ENCODE data around the gene TRIM10. TPM values are rescaled to one million over a fixed set of nuclear protein-coding genes. Genes with fewer than 3 reads are reported as not detected.

The TRIM10 gene
- total RNA-seq, 4 donors from 2014 or later = not detected

DNA sequence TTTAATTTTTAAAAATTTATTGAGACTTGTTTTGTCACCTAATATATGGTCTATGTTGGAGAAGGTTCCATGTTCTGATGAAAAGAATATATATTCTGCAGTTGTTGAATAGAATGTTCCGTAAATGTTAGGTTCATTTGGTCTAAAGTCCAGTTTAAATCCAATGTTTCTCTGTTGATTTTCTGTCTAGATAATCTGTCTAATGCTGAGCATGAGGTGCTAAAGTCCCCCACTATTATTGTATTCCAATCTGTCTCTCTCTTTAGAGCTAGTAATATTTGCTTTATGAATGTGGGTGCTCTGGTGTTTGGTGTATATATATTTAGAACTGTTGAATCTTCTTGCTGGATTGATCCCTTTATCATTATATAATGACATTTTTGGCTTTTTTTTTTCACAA lies 17.8 kb upstream of the TRIM10 start:
- ATAC-seq (no peak), DNase-seq (no peak)
- TF ChIP-seq CTCF (IDR thresholded peaks at IDR 0.05 in 4 of 5, conservative IDR thresholded peaks at IDR 0.05 in 1 of 5) (no peak), POLR2A (IDR thresholded peaks at IDR 0.05) (no peak)
- Histone ChIP-seq H3K27me3 (peaks cover 0 to 13% (median 5%) of the 10 kb centered on the region in 3 donors), H3K9me3 (peaks cover 0 to 3% (median 0%) of the 10 kb centered on the region in 3 donors), H3K4me1 (no peaks in the 10 kb centered on the region), H3K27ac (no peak overlapping the region), H3K36me3 (no peaks in the 10 kb centered on the region), H3K4me3 (no peak overlapping the region)
- intact Hi-C loops (cut with DNase I; ENCODE audit: low total_unique reads) (no loop called here), in situ Hi-C loops (cut with MboI; ENCODE audit: low sequenced_read_pairs in 4 of 4) (no loop called here)

- DNase-seq (no peak), ATAC-seq (no peak)
- H3K4me1 ChIP-seq = no peaks in the 10 kb centered on the region
- intact Hi-C loops (cut with DNase I; ENCODE audit: low total_unique reads) (no loop called here), in situ Hi-C loops (cut with MboI; ENCODE audit: low sequenced_read_pairs in 4 of 4) (no loop called here)
- peaks cover 23 to 38% (median 28%) of the 10 kb centered on the region in 3 donors for H3K27me3 ChIP-seq
- H3K36me3 ChIP-seq = no peaks in the 10 kb centered on the region
- peaks cover 0 to 3% (median 0%) of the 10 kb centered on the region in 3 donors for H3K9me3 ChIP-seq
- TF ChIP-seq CTCF (IDR thresholded peaks at IDR 0.05 in 4 of 5, conservative IDR thresholded peaks at IDR 0.05 in 1 of 5) (no peak), POLR2A (IDR thresholded peaks at IDR 0.05) (no peak)
- no peak overlapping the region for H3K4me3 ChIP-seq
- no peak overlapping the region for H3K27ac ChIP-seq
Measured at GRCh38 chr6:30175765-30176164, 14.8 kb upstream of the TRIM10 start.

- H3K27ac ChIP-seq = no peak overlapping the region
Measured at GRCh38 chr6:30172681-30173080, 11.7 kb upstream of the TRIM10 start.

DNA sequence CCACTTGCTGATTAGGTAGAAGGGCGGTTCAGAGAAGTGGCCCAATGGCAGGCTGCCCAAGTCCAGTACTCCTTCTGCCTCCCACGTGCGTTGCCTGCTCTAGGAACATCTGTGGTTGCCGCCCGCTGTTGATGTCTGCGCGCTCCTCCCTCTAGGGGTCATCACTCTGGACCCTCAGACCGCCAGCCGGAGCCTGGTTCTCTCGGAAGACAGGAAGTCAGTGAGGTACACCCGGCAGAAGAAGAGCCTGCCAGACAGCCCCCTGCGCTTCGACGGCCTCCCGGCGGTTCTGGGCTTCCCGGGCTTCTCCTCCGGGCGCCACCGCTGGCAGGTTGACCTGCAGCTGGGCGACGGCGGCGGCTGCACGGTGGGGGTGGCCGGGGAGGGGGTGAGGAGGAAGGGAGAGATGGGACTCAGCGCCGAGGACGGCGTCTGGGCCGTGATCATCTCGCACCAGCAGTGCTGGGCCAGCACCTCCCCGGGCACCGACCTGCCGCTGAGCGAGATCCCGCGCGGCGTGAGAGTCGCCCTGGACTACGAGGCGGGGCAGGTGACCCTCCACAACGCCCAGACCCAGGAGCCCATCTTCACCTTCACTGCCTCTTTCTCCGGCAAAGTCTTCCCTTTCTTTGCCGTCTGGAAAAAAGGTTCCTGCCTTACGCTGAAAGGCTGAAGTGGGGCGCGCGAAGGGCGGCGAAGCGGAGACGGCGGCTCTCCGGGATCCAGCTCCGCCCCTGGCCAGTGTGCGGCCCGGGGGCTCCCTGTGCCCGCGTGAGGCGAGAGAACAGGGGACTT lies 10.9 kb upstream of the TRIM10 start:
- Histone ChIP-seq H3K4me3 (no peak overlapping the region), H3K4me1 (no peaks in the 10 kb centered on the region), H3K36me3 (no peaks in the 10 kb centered on the region), H3K27ac (no peak overlapping the region), H3K9me3 (no peaks in the 10 kb centered on the region), H3K27me3 (peaks cover 33 to 40% (median 35%) of the 10 kb centered on the region in 3 donors)
- DNase-seq = no peak
- intact Hi-C loops (cut with DNase I; ENCODE audit: low total_unique reads) (no loop called here), in situ Hi-C loops (cut with MboI; ENCODE audit: low sequenced_read_pairs in 4 of 4) (loop anchor here in 1 of 4 donors (25.0 kb wide), 1 partner anchor 335 kb away; the partner anchor contains the start of gene HLA-G)
- no peak for TF ChIP-seq CTCF (IDR thresholded peaks at IDR 0.05 in 4 of 5, conservative IDR thresholded peaks at IDR 0.05 in 1 of 5)
- TF ChIP-seq POLR2A (IDR thresholded peaks at IDR 0.05) = no peak
- ATAC-seq = no peak

More at GRCh38 chr6:30172681-30173080, 11.7 kb upstream of the TRIM10 start:
- no peaks in the 10 kb centered on the region for H3K36me3 ChIP-seq
- intact Hi-C loops (cut with DNase I; ENCODE audit: low total_unique reads) (no loop called here), in situ Hi-C loops (cut with MboI; ENCODE audit: low sequenced_read_pairs in 4 of 4) (loop anchor here in 1 of 4 donors (25.0 kb wide), 1 partner anchor 335 kb away; the partner anchor contains the start of gene HLA-G)
- no peaks in the 10 kb centered on the region for H3K4me1 ChIP-seq
- TF ChIP-seq POLR2A (IDR thresholded peaks at IDR 0.05) (no peak), CTCF (IDR thresholded peaks at IDR 0.05 in 4 of 5, conservative IDR thresholded peaks at IDR 0.05 in 1 of 5) (no peak)
- no peak for DNase-seq
- H3K27me3 ChIP-seq = peaks cover 29 to 40% (median 36%) of the 10 kb centered on the region in 3 donors
- H3K9me3 ChIP-seq = no peaks in the 10 kb centered on the region
- ATAC-seq = no peak
- no peak overlapping the region for H3K4me3 ChIP-seq

Measured in gastrocnemius medialis (tissue), 4 donors.